COR-L47 (cell line): ENCODE results near the gene NOS1.
"Not testable (repeated sequence)": the region's sequence is repeated elsewhere in the genome, so short reads cannot be mapped to it uniquely, and the experiment has no call there.

Experiments used
- DNase-seq: peaks from one replicate; lab custom pipeline; 2025; lab: John Stamatoyannopoulos, UW

The NOS1 gene

GRCh38 chr12:117208811-117209455 lies 152.5 kb downstream of the NOS1 start:
- no peak for DNase-seq

GRCh38 chr12:117208206-117208605 lies 153.2 kb downstream of the NOS1 start:
- DNase-seq: no peak

- no peak for DNase-seq
Observed at GRCh38 chr12:117207675-117208074, 153.8 kb downstream of the NOS1 start.

- DNase-seq: no peak
Observed at GRCh38 chr12:117202556-117202955, 158.9 kb downstream of the NOS1 start.

- DNase-seq: no peak
Observed at GRCh38 chr12:117202033-117202432, 159.4 kb downstream of the NOS1 start.

GRCh38 chr12:117199956-117200744 lies 161.3 kb downstream of the NOS1 start:
- not testable (repeated sequence) for DNase-seq

GRCh38 chr12:117196334-117196733 lies 165.1 kb downstream of the NOS1 start:
- not testable (repeated sequence) for DNase-seq

- DNase-seq: not testable (repeated sequence)
Observed at GRCh38 chr12:117195027-117195426, 166.4 kb downstream of the NOS1 start.

GRCh38 chr12:117193903-117194302 lies 167.5 kb downstream of the NOS1 start:
- DNase-seq: no peak

- DNase-seq: not testable (repeated sequence)
Observed at GRCh38 chr12:117192581-117192980, 168.8 kb downstream of the NOS1 start.

- no peak for DNase-seq
Observed at GRCh38 chr12:117192057-117192456, 169.4 kb downstream of the NOS1 start.

- peak; percentile 86 for DNase-seq
Observed at GRCh38 chr12:117190210-117190781, 171.1 kb downstream of the NOS1 start, which contains the start of gene FBXO21. Gene FBXO21, minus strand, starts transcription at chr12:117190470. Its CDS starts 14 bp downstream, at chr12:117190456.

- DNase-seq: peak; percentile 27
Observed at GRCh38 chr12:117189725-117190209, 171.7 kb downstream of the NOS1 start.

- no peak for DNase-seq
Observed at GRCh38 chr12:117188961-117189724, 172.3 kb downstream of the NOS1 start.

- DNase-seq: no peak
Observed at GRCh38 chr12:117188121-117188665, 173.2 kb downstream of the NOS1 start.

GRCh38 chr12:117187421-117187820 lies 174.0 kb downstream of the NOS1 start:
- DNase-seq: no peak

- no peak for DNase-seq
Observed at GRCh38 chr12:117182866-117183265, 178.6 kb downstream of the NOS1 start.

GRCh38 chr12:117181468-117181843 lies 180.0 kb downstream of the NOS1 start:
- not testable (repeated sequence) for DNase-seq

- DNase-seq: no peak
Observed at GRCh38 chr12:117180758-117181467, 180.5 kb downstream of the NOS1 start.

GRCh38 chr12:117178745-117179144 lies 182.7 kb downstream of the NOS1 start:
- DNase-seq: no peak

- no peak for DNase-seq
Observed at GRCh38 chr12:117178301-117178700, 183.1 kb downstream of the NOS1 start.
